ELF-1 (cell line): ENCODE data around the gene WDR33.

Experiments used
- DNase-seq: peaks from one replicate; pipeline ENCODE4 v3.0.0-alpha.2; 2016; ENCODE audit warnings: low read depth, low spot score

Gene WDR33

DNA sequence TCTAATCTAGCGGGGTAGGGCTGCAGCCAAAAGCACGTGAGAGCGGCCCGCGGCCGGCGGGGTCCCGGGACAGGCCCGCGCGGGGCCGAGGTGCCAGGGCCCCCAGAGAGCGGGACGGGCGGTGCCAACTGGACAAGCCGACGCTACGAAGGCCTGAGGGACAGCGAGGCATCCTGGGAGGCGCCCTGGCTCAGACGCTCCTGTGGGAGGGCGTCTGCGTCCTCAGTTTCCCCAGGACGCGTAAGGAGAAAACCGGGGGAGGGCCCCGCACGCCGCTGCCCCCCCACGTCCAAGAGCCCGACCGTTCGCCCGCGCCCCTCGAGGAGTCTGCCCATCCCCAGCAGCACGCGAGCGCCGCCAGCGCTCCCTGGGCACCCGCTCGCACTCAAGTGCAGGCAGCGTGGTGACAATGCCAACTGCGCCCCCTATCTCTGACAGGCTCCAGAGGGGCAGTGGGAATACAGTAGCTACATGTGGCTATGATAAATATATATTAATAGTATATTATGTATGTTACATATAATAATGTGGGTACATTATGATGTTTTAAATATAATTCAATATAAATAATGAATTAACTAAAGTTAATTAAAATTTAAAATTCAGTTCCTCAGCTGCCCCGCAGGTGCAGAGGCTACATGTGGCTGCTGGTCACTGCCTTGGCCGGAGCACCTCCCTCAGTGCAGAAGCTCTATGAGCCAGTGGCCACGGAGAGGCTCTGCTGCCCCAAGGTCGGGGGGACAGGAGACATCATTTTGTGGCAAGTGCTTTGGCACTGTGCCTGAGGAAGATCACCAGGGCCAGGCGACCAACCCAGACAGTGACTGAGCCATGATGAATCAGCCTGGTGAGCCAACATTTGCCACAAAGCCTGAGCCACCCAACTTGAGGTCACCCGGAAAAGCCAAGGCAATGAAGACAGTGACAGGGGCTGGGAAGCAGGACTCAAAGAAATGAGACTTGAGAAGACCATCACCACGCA, 115.2 kb downstream of the WDR33 start:
- no peak for DNase-seq

DNA sequence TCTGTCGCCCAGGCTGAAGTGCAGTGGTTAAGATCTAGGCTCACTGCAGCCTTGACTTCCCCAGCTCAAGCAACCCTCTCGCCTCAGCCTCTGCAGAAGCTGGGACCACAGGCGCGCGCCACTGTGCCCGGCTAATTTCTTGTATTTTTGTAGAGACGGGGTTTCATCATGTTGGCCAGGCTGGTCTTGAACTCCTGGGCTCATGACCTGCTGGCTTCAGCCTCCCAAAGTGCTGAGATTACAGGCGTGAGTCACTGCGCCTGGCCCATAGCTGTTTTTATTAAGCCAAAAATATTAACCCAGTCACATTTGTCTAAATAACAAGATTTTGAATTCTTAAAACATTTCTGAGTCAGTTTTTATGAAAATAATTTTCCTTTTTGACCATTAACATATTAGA, 116.0 kb downstream of the WDR33 start:
- DNase-seq, result no peak

GRCh38 chr2:127690696-127691095, 120.3 kb downstream of the WDR33 start:
- no peak for DNase-seq

- no peak for DNase-seq
These were observed 122.6 kb downstream of the WDR33 start for GRCh38 chr2:127688405-127688804.

DNA sequence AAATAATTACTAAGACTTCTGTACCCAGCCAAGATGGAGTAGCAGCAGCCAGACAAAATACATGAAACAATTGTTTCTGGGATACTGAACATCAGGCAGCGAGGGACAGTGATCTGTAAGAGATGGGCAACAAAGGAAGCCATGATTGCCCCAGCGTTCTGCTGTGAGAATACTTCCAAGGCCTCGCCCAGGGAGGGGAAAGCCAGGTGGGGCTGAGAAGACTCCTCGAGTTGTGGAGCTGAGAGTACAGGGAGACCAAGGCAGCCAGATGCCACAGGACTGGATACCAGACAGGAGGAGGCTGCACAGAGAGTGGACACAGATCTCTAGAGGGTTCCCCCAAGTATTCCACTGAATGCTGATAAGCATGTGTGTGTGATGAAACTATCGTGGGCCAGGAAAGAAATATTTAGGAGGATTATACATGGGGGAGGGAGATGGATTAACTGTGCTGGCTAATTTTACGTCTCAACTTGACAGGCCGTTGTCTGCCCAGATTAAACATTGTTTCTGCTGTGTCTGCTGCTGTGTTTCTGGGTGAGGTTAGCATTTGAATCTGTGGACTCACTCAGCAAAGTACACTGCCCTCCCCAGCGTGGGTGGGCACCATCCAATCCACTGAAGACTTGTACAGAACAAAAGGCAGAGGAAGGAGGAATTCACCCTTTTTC, 125.4 kb downstream of the WDR33 start:
- DNase-seq, result no peak

GRCh38 chr2:127683757-127684156, 127.2 kb downstream of the WDR33 start:
- DNase-seq, result no peak

GRCh38 chr2:127683056-127683455, 127.9 kb downstream of the WDR33 start:
- no peak for DNase-seq

DNA sequence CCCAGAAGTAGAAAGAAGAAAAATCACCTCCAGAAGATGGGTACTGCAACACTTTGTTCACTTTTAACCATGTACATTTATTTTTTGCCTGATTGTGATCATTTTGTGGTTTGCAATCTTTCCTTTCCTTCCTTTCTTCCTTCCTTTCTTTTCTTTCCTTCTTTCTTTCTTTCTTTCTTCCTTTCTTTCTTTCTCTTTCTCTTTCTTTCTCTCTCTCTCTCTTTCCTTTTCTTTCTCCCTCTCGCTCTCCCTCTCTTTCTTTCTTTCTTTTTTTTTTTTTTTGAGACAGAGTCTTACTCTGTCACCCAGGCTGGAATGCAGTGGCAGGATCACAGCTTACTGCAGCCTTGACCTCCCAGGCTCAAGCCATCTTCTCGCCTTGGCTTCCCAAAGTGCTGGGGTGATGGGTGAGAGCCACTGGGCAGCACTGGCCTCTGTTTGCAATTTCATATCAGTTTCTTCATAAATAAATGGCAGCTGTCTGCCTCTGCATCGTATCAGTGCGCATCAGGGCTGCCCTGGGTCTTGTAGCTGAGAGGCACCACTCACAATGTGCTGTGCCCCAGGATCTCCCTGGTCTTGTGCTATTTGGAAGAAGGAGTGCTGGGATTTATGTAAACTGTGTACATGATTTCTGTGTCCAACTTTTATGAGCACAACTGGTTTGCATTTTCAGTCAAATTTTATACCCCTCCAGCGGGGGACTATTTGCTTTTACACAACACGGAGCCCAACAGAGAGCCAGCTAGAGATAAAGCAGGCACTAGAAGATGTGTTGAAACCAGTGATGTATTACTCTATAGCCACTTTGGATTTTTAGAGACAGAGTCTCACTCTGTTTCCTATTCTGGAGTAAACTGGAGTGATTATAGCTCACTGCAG, 128.8 kb downstream of the WDR33 start:
- DNase-seq, result no peak

- no peak for DNase-seq
These were observed 129.6 kb downstream of the WDR33 start for GRCh38 chr2:127681288-127681804.

GRCh38 chr2:127680706-127681287, 130.2 kb downstream of the WDR33 start:
- DNase-seq, result no peak

- DNase-seq, result no peak
These were observed 131.2 kb downstream of the WDR33 start for GRCh38 chr2:127679680-127680361.

GRCh38 chr2:127678991-127679390, 132.0 kb downstream of the WDR33 start:
- DNase-seq, result no peak

- no peak for DNase-seq
These were observed 132.4 kb downstream of the WDR33 start for GRCh38 chr2:127678531-127678930.

- DNase-seq, result no peak
These were observed 134.1 kb downstream of the WDR33 start for GRCh38 chr2:127676906-127677305.

DNA sequence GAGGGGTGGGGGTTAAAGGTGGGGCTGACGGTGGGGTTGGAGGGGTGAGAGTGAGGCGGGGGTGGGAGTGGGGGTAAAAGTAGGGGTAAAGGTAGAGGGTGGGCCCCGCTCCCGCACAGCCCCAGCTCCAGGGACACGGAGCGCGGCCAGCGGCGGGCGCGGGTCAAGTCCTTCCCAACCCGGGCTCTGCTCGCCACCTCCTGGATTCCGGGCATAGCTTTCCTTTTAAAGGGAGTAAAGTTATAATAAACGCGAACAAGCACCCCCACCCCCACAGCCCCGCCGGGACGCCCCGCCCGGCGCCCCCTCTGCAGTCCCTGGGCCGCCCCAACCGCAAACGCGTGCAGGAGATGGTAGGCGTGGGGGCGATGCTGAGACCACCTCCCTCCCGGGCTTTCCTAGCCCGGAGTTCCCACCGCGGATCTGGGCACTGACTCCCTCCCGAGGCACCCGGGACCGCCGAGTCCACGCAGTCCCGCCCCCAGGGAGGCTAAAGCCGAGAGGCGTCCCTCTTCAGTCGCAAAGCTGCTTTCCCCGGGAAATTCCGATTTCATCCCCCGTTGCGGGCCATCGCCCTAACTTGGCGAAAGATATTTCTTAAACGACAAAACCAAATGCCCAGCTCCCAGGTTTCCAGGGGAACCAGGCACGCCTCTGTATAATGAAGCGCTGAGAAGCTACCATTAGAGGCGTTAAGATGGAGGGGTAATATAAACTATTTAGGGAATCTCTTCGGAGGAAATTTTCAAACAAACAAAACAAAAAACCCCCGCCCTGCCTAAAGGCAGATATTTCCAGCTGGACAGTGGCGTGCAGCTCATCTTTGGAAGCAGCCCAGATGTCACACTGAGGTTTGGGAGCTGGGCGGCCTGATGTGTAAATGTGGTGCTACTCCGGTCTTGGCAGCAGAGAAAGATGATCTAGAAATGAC, 135.4 kb downstream of the WDR33 start, which contains the start of gene LIMS2:
Gene LIMS2, minus strand, starts transcription at position 200 of the 931 bp plus-strand sequence. CDS start 506 bp downstream, outside the sequence.
- no peak for DNase-seq

DNA sequence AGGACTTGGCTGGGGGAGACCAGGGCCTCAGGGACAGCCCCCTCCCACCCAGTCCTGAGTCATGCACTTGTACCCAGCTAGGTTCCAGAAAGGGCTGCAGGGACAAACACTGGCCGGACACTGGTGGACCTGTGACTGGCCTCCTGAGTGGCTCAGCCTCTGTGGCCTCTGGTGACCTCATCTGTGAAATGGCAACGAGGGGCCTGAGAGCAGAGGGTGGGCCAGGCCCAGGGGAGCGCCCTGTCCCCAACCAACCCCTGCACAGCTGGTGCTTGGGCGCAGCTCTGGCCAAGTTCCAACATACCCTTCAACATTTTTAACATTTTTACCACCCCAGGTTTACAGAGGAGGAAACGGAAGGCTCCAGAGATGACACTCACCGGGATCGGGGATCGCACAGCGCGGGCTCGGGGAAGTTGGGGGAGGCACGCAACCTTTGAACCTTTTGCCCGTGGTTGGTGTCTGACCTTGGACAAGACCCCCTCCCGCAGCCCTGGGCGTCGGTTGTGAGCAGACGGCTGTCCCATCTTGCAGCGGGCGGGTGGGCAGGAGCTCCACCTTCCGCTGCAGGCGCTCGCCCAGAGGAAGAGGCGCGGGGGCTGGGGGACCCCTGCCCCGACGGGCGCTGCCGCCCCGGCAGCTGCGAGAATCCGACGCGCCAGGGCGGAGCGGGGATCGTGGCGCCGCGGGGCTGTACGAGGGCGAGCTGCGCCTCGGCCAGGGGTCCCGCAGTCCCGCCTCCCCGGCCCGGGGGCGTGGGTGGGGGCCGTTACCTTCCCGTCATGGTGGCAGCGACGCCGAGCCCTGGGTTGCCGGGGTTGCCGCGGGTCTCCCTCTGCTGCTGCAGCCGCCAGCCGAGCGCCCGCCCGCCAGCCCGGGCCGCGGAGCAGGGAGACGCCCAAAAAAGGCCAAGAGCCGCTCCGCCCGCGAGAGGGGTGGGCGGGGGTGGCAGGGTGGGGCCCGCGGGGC, 136.4 kb downstream of the WDR33 start:
- DNase-seq, result no peak

DNA sequence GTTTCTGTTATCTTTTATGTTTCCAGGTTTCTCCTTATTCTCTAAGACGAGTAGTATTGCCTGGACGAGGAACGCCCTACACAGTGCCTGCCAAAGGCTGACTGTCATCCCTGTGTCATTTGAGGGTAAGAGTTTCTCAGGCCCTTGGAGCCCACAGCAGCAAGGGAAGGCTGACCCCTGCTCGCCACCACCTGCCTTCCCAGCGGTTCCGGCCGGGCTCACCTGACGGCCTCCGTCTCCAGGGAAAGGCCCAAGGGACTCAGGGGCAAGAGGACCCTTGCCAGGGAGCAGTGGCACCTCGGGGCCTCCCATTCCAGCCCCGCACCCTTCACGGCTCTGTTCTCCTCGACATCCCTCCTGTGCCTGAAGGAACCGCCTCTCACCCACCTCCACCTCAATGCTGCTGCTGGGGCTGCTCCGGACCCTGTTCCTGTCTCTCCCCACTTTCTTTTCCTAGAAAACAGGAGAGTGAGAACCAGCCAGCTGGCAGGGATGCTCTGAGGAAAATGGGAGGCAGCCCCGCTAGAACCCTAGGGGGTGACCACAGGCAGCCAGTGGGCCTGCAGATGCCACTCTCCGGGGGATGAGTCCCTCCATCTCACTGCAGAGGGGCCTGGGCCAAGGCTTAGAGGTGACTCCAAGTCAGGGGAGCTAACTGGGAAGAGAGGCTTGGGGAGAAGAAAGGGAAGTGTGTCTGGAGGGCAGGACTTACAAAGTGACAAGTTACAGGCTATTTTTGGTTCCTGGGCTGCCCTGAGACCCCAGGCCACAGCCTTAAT, 137.5 kb downstream of the WDR33 start:
- no peak for DNase-seq
